ENCODE data around the gene ICE1. TPM values are rescaled to one million over a fixed set of nuclear protein-coding genes. Genes with fewer than 3 reads are reported as not detected.

ICE1 gene
- total RNA-seq, 1 experiment from 2014 or later, result 48.9 TPM

DNA sequence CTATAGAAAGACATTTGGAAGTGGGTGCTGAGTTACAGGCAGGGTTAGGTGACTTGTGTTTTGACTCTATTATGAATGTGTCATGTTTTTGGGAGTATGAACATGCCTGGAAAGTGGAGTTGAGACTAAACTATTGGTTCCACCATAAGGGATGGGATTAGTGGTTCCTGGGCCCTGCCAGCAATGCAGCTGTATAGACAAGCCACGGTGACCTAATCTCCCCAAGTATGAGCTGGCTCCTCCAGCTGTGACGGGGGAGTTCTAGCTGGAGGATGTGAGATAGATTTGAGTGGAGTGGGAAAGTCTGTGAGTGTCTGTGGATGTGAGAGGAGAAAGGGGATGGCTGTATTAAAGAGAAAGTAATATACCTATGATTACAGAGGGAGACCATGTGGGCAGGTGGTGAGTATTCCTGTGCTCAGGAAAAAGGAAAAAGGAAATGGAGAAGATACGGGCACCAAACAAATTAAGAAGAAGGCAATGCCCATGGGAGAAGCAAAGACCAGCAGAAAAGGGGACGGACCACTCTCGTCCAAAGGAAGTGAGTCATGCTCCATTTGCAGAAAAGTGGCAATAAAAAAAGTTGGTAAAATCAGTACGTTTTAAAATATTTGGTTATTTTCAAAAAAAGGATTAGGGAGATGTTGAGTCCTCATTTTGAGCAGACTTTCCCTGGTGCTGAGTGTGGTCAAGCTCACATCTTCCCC lies 48.3 kb upstream of the ICE1 start:
- DNase-seq (ENCODE audit: low spot score) (no peak), ATAC-seq (no peak)
- H3K4me1 Mint-ChIP-seq, result peaks cover 31% of the 10 kb centered on the region
- TF ChIP-seq TEAD1 (CRISPR knock-in tag; IDR thresholded peaks at IDR 0.05), result no peak
- no peak for TF ChIP-seq CREM (CRISPR knock-in tag; IDR thresholded peaks at IDR 0.05)
- TF ChIP-seq, protein P1, sequence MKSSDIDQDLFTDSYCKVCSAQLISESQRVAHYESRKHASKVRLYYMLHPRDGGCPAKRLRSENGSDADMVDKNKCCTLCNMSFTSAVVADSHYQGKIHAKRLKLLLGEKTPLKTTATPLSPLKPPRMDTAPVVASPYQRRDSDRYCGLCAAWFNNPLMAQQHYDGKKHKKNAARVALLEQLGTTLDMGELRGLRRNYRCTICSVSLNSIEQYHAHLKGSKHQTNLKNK (CRISPR knock-in tag; IDR thresholded peaks at IDR 0.05), result no peak
- TF ChIP-seq ELF4 (CRISPR knock-in tag; IDR thresholded peaks at IDR 0.05; ENCODE audit: low read depth), result no peak
- no peak for TF ChIP-seq PRDM15 (CRISPR knock-in tag; IDR thresholded peaks at IDR 0.05)
- TF ChIP-seq FOXK1 (CRISPR knock-in tag; IDR thresholded peaks at IDR 0.05), result no peak
- TF ChIP-seq, protein P2, sequence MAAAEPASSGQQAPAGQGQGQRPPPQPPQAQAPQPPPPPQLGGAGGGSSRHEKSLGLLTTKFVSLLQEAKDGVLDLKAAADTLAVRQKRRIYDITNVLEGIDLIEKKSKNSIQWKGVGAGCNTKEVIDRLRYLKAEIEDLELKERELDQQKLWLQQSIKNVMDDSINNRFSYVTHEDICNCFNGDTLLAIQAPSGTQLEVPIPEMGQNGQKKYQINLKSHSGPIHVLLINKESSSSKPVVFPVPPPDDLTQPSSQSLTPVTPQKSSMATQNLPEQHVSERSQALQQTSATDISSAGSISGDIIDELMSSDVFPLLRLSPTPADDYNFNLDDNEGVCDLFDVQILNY (CRISPR knock-in tag; IDR thresholded peaks at IDR 0.05), result no peak
- H3K36me3 Mint-ChIP-seq, result peaks cover 27% of the 10 kb centered on the region
- CTCF ChIA-PET, result no interaction called here
- H3K9me3 Mint-ChIP-seq, result peaks cover 47% of the 10 kb centered on the region
- H3K4me3 Mint-ChIP-seq, result no peak overlapping the region
- POLR2A ChIA-PET, result no interaction called here
- no peak overlapping the region for H3K27ac Mint-ChIP-seq
- H3K27me3 Mint-ChIP-seq (ENCODE audit: low read depth), result peaks cover 7% of the 10 kb centered on the region

DNA sequence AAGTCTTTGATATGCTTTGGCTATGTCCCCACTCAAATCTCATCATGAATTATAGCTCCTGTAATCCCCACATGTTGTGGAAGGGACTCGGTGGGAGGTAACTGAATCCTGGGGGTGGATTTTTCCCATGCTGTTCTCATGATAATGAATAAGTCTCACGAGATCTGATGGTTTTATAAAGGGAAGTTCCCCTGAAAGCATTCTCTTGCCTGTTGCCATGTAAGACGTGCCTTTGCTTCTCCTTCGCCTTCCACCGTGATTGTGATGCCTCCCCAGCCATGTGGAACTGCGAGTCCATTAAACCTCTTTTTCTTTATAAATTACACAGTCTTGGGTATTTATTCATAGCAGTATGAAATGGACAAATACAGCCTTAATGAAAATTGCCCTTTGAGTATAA lies 44.7 kb upstream of the ICE1 start:
- CTCF ChIA-PET, result no interaction called here
- TF ChIP-seq NFE2L1 (CRISPR knock-in tag; IDR thresholded peaks at IDR 0.05) (no peak), TEAD4 (CRISPR knock-in tag; IDR thresholded peaks at IDR 0.05) (no peak), ATF3 (CRISPR knock-in tag; conservative IDR thresholded peaks at IDR 0.05) (no peak)
- TF ChIP-seq, protein P3, sequence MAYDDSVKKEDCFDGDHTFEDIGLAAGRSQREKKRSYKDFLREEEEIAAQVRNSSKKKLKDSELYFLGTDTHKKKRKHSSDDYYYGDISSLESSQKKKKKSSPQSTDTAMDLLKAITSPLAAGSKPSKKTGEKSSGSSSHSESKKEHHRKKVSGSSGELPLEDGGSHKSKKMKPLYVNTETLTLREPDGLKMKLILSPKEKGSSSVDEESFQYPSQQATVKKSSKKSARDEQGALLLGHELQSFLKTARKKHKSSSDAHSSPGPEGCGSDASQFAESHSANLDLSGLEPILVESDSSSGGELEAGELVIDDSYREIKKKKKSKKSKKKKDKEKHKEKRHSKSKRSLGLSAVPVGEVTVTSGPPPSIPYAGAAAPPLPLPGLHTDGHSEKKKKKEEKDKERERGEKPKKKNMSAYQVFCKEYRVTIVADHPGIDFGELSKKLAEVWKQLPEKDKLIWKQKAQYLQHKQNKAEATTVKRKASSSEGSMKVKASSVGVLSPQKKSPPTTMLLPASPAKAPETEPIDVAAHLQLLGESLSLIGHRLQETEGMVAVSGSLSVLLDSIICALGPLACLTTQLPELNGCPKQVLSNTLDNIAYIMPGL (CRISPR knock-in tag; IDR thresholded peaks at IDR 0.05), result no peak
- ATAC-seq, result no peak

DNA sequence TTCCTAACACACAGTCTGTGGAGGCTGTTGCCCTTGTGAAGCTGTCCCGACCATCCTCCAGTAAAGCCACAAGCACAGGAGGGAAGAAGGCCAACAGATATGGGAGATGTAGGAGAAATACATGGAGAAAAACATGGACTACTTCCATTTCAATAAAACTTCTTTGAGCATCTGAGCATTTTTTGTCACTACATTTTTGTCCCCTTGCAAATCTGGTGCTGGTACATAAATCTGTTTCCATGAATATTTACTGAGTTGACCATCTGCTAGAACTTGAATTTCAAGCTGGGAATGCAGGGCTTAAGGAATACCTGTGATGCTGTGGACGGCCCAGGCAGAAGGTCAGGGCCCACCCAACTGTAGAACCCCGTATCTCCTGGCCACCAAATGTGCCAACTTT lies 43.9 kb upstream of the ICE1 start:
- Mint-ChIP-seq H3K27ac (no peak overlapping the region), H3K9me3 (peaks cover 41% of the 10 kb centered on the region), H3K4me3 (no peak overlapping the region), H3K36me3 (peaks cover 31% of the 10 kb centered on the region), H3K4me1 (peaks cover 28% of the 10 kb centered on the region), H3K27me3 (ENCODE audit: low read depth) (no peaks in the 10 kb centered on the region)
- ATAC-seq (no peak), DNase-seq (ENCODE audit: low spot score) (no peak)
- CTCF ChIA-PET, result no interaction called here
- POLR2A ChIA-PET, result no interaction called here
- no peak for TF ChIP-seq ZNF512 (CRISPR knock-in tag; IDR thresholded peaks at IDR 0.05; ENCODE audit: borderline replicate concordance)
- TF ChIP-seq CBFB (CRISPR knock-in tag; IDR thresholded peaks at IDR 0.05; ENCODE audit: low read depth), result no peak
- no peak for TF ChIP-seq USF2 (CRISPR knock-in tag; IDR thresholded peaks at IDR 0.05)
- TF ChIP-seq SOX15 (CRISPR knock-in tag; IDR thresholded peaks at IDR 0.05), result no peak
- TF ChIP-seq ZNF416 (CRISPR knock-in tag; IDR thresholded peaks at IDR 0.05), result no peak
- no peak for TF ChIP-seq ZSCAN18 (CRISPR knock-in tag; IDR thresholded peaks at IDR 0.05)

More for the DNA sequence above, 44.7 kb upstream of the ICE1 start:
- Mint-ChIP-seq H3K9me3 (peaks cover 43% of the 10 kb centered on the region), H3K36me3 (peaks cover 31% of the 10 kb centered on the region), H3K27ac (no peak overlapping the region), H3K27me3 (ENCODE audit: low read depth) (no peaks in the 10 kb centered on the region), H3K4me3 (no peak overlapping the region), H3K4me1 (peaks cover 28% of the 10 kb centered on the region)
- POLR2A ChIA-PET, result no interaction called here
- DNase-seq (ENCODE audit: low spot score), result no peak

All from WTC11 (cell line).